GM23338 (cell line): Measurements from ENCODE around the gene CKAP2. TPM values are rescaled to one million over a fixed set of nuclear protein-coding genes. Genes with fewer than 3 reads are reported as not detected.

ENCODE experiments used
- ATAC-seq: fragments of 200-7000 bp; cut with Tn5 transposase; 3 replicates; pipeline ENCODE4 v1.9.1; 2020
- DNase-seq: peaks from one replicate; pipeline ENCODE4 v3.0.0-alpha.2; 2015; ENCODE audit warnings: low spot score
- H2AFZ ChIP-seq: fragments of 200-600 bp; sonication (generic); 2 replicates; pipeline ENCODE4 v1.8.0; 2016; ENCODE audit warnings: antibody characterized with exemption, mild to moderate bottlenecking, moderate library complexity
- H3F3A ChIP-seq: fragments of 200-600 bp; sonication (generic); replicated peaks from 2 replicates; pipeline ENCODE4 v1.8.0; 2017; ENCODE audit warnings: antibody characterized with exemption, mixed run types, low read depth
- H3K27ac ChIP-seq: fragments of 200-600 bp; sonication (generic); 2 replicates; pipeline ENCODE4 v1.6.1; 2016; ENCODE audit warnings: low read depth
- H3K27me3 ChIP-seq: fragments of 200-600 bp; sonication (generic); 2 replicates; pipeline ENCODE4 v1.8.0; 2016; ENCODE audit warnings: mild to moderate bottlenecking, mixed run types, moderate library complexity; ENCODE audit not compliant: insufficient read depth
- H3K36me3 ChIP-seq: fragments of 200-600 bp; sonication (generic); 2 replicates; pipeline ENCODE4 v1.8.0; 2016; ENCODE audit warnings: mild to moderate bottlenecking; ENCODE audit not compliant: insufficient read depth
- H3K4me1 ChIP-seq: fragments of 200-600 bp; sonication (generic); 2 replicates; pipeline ENCODE4 v1.8.0; 2016; ENCODE audit warnings: mild to moderate bottlenecking, moderate library complexity; ENCODE audit not compliant: insufficient read depth
- H3K4me2 ChIP-seq: fragments of 200-600 bp; sonication (generic); 2 replicates; pipeline ENCODE4 v1.7.1; 2017; ENCODE audit warnings: mixed run types
- H3K4me3 ChIP-seq: fragments of 200-600 bp; sonication (generic); 2 replicates; pipeline ENCODE4 v1.6.1; 2016; ENCODE audit warnings: mixed run types
- H3K79me2 ChIP-seq: fragments of 200-600 bp; sonication (generic); replicated peaks from 2 replicates; pipeline ENCODE4 v1.8.0; 2017; ENCODE audit warnings: mild to moderate bottlenecking; ENCODE audit not compliant: insufficient read depth
- H3K9me2 ChIP-seq: fragments of 200-600 bp; sonication (generic); 2 replicates; pipeline ENCODE4 v1.8.0; 2017; ENCODE audit not compliant: insufficient read depth
- H4K20me1 ChIP-seq: fragments of 200-600 bp; sonication (generic); replicated peaks from 2 replicates; pipeline ENCODE4 v1.8.0; 2017; ENCODE audit warnings: mild to moderate bottlenecking; ENCODE audit not compliant: insufficient read depth
- H3K27ac Mint-ChIP-seq: 2 replicates; pipeline ENCODE4 v1.8.0; 2020; ENCODE audit warnings: inconsistent platforms, mild to moderate bottlenecking, moderate library complexity, mixed read lengths
- H3K27me3 Mint-ChIP-seq: 3 replicates; pipeline ENCODE4 v1.8.0; 2022; ENCODE audit warnings: low read depth, mild to moderate bottlenecking, moderate library complexity, mixed read lengths, inconsistent platforms; ENCODE audit not compliant: insufficient read depth, poor library complexity
- H3K36me3 Mint-ChIP-seq: 3 replicates; pipeline ENCODE4 v1.8.0; 2021; ENCODE audit warnings: low read depth, mild to moderate bottlenecking, inconsistent platforms, moderate library complexity, mixed read lengths
- H3K4me1 Mint-ChIP-seq: 3 replicates; pipeline ENCODE4 v1.8.0; 2020; ENCODE audit warnings: mild to moderate bottlenecking, inconsistent platforms, mixed read lengths
- H3K4me3 Mint-ChIP-seq: 3 replicates; pipeline ENCODE4 v1.8.0; 2021; ENCODE audit warnings: moderate library complexity, mild to moderate bottlenecking, inconsistent platforms, mixed read lengths
- H3K9me3 Mint-ChIP-seq: 3 replicates; pipeline ENCODE4 v1.8.0; 2020; ENCODE audit warnings: moderate library complexity, mild to moderate bottlenecking, inconsistent platforms, mixed read lengths
- CREB1 ChIP-seq: fragments of 250-450 bp; sonication (Bioruptor Pico); IDR thresholded peaks from 2 replicates; pipeline ENCODE4 v1.5.0; 2020; ENCODE audit warnings: low read depth, mild to moderate bottlenecking, moderate library complexity
- EZH2 ChIP-seq: fragments of 200-600 bp; sonication (generic); IDR thresholded peaks from one replicate; pipeline ENCODE4 v1.8.0; 2017; ENCODE audit warnings: antibody characterized with exemption, mild to moderate bottlenecking, low read depth; ENCODE audit not compliant: unreplicated experiment
- EZH2phosphoT487 ChIP-seq: fragments of 200-600 bp; sonication (generic); IDR thresholded peaks from one replicate; pipeline ENCODE4 v1.8.1; 2018; ENCODE audit warnings: antibody characterized with exemption; ENCODE audit not compliant: unreplicated experiment
- JUNB ChIP-seq: IDR thresholded peaks from one replicate; pipeline ENCODE4 v1.6.1; 2016; ENCODE audit warnings: antibody characterized with exemption; ENCODE audit not compliant: unreplicated experiment
- NANOG ChIP-seq: IDR thresholded peaks from 2 replicates; pipeline ENCODE4 v1.6.1; 2016; ENCODE audit warnings: antibody characterized with exemption, borderline replicate concordance
- POLR2AphosphoS5 ChIP-seq: IDR thresholded peaks from 2 replicates; pipeline ENCODE4 v1.6.1; 2016; ENCODE audit warnings: antibody characterized with exemption, low read depth
- STAT1 ChIP-seq: IDR thresholded peaks from one replicate; pipeline ENCODE4 v1.6.1; 2016; ENCODE audit warnings: antibody characterized with exemption; ENCODE audit not compliant: unreplicated experiment
- ZNF114 ChIP-seq: fragments of 250-450 bp; sonication (Bioruptor Pico); IDR thresholded peaks from 2 replicates; pipeline ENCODE4 v1.5.0; 2020; ENCODE audit warnings: mild to moderate bottlenecking, moderate library complexity
- ZNF331 ChIP-seq: fragments of 250-450 bp; sonication (Bioruptor Pico); IDR thresholded peaks from 2 replicates; pipeline ENCODE4 v1.5.0; 2020; ENCODE audit warnings: low read depth, mild to moderate bottlenecking, moderate library complexity
- polyA plus RNA-seq: library from polyadenylated mRNA; unstranded; fragments of >200 nt; fragmentation: Nextera tagmentation; extraction: Ambion mirVana; gene quantifications from 2 replicates; pipeline ENCODE4 v1.2.1, GENCODE V29; 2016
- total RNA-seq: library from RNA; depleted of rRNA; stranded (reverse); fragments of >200 nt; shearing (Covaris generic); gene quantifications from 2 replicates; pipeline ENCODE4 v1.2.3, GENCODE V29; 2014
- TF ChIP-seq, protein P1 (sequence below): IDR thresholded peaks from one replicate; pipeline ENCODE4 v1.6.1; 2018; ENCODE audit warnings: antibody characterized with exemption; ENCODE audit not compliant: unreplicated experiment
- TF ChIP-seq, protein P2 (sequence below): IDR thresholded peaks from 2 replicates; pipeline ENCODE4 v1.6.1; 2016; ENCODE audit warnings: antibody characterized with exemption
- TF ChIP-seq, protein P3 (sequence below): fragments of 250-450 bp; sonication (Bioruptor Pico); IDR thresholded peaks from 2 replicates; pipeline ENCODE4 v1.5.0; 2020; ENCODE audit warnings: mild to moderate bottlenecking, moderate library complexity
- TF ChIP-seq, protein P4 (sequence below), 2 experiments: fragments of 200-600 bp in 1 of 2; sonication (generic) in 1 of 2; conservative IDR thresholded peaks; 2 replicates each; pipeline versions ENCODE4 v1.5.1 to v1.6.1; 2016 to 2017; ENCODE audit warnings: antibody characterized with exemption in 2 of 2, low read depth in 2 of 2, mild to moderate bottlenecking in 2 of 2, moderate library complexity in 1 of 2

Gene CKAP2
- total and polyA plus RNA-seq, 2 experiments from 2014 or later: 48.8 to 103 TPM

DNA sequence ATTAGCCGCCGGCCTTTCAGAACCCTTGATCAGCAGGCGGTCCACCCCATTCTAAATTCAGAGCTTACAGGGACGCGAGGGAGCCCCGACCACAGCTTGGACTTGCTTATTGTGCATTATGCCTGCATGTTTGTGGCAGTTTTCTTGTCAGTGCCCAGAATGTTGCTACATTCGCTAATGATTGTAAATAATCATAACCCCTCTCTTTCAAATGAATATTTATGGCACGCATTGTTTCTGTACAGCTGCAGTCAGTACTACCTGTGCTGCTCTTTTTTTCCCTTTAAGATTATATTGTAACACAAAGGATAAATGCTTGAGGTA lies 4.5 kb upstream of the CKAP2 start:
- H3F3A ChIP-seq: no peaks in the 10 kb centered on the region
- peaks cover 7% of the 10 kb centered on the region for H3K27me3 Mint-ChIP-seq
- H3K4me1 ChIP-seq: peaks cover 11% of the 10 kb centered on the region; the same call in 1 of the 2 replicates
- DNase-seq (no peak), ATAC-seq (no peak)
- H3K27ac Mint-ChIP-seq: no peak overlapping the region
- peak overlapping the region; percentile 88 for H3K4me3 Mint-ChIP-seq
- H3K4me2 ChIP-seq: peak overlapping the region; percentile 76
- H3K36me3 ChIP-seq: no peaks in the 10 kb centered on the region
- H3K4me1 Mint-ChIP-seq: peaks cover 12% of the 10 kb centered on the region
- H3K9me2 ChIP-seq: no peaks in the 10 kb centered on the region
- no peaks in the 10 kb centered on the region for H3K27me3 ChIP-seq
- no peak overlapping the region for H2AFZ ChIP-seq
- peak overlapping the region; percentile 74 for H3K4me3 ChIP-seq
- H3K27ac ChIP-seq: no peak overlapping the region
- peaks cover 38% of the 10 kb centered on the region for H3K79me2 ChIP-seq
- H4K20me1 ChIP-seq: peaks cover 15% of the 10 kb centered on the region; the same call in 1 of the 2 replicates
- H3K9me3 Mint-ChIP-seq: no peaks in the 10 kb centered on the region
- TF ChIP-seq, protein P1, sequence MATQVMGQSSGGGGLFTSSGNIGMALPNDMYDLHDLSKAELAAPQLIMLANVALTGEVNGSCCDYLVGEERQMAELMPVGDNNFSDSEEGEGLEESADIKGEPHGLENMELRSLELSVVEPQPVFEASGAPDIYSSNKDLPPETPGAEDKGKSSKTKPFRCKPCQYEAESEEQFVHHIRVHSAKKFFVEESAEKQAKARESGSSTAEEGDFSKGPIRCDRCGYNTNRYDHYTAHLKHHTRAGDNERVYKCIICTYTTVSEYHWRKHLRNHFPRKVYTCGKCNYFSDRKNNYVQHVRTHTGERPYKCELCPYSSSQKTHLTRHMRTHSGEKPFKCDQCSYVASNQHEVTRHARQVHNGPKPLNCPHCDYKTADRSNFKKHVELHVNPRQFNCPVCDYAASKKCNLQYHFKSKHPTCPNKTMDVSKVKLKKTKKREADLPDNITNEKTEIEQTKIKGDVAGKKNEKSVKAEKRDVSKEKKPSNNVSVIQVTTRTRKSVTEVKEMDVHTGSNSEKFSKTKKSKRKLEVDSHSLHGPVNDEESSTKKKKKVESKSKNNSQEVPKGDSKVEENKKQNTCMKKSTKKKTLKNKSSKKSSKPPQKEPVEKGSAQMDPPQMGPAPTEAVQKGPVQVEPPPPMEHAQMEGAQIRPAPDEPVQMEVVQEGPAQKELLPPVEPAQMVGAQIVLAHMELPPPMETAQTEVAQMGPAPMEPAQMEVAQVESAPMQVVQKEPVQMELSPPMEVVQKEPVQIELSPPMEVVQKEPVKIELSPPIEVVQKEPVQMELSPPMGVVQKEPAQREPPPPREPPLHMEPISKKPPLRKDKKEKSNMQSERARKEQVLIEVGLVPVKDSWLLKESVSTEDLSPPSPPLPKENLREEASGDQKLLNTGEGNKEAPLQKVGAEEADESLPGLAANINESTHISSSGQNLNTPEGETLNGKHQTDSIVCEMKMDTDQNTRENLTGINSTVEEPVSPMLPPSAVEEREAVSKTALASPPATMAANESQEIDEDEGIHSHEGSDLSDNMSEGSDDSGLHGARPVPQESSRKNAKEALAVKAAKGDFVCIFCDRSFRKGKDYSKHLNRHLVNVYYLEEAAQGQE: no peak
- TF ChIP-seq EZH2: no peak
- TF ChIP-seq ZNF331 (CRISPR knock-in tag): no peak
- TF ChIP-seq, protein P2, sequence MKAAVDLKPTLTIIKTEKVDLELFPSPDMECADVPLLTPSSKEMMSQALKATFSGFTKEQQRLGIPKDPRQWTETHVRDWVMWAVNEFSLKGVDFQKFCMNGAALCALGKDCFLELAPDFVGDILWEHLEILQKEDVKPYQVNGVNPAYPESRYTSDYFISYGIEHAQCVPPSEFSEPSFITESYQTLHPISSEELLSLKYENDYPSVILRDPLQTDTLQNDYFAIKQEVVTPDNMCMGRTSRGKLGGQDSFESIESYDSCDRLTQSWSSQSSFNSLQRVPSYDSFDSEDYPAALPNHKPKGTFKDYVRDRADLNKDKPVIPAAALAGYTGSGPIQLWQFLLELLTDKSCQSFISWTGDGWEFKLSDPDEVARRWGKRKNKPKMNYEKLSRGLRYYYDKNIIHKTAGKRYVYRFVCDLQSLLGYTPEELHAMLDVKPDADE: no peak
- no peak for TF ChIP-seq POLR2AphosphoS5
- TF ChIP-seq, protein P3, sequence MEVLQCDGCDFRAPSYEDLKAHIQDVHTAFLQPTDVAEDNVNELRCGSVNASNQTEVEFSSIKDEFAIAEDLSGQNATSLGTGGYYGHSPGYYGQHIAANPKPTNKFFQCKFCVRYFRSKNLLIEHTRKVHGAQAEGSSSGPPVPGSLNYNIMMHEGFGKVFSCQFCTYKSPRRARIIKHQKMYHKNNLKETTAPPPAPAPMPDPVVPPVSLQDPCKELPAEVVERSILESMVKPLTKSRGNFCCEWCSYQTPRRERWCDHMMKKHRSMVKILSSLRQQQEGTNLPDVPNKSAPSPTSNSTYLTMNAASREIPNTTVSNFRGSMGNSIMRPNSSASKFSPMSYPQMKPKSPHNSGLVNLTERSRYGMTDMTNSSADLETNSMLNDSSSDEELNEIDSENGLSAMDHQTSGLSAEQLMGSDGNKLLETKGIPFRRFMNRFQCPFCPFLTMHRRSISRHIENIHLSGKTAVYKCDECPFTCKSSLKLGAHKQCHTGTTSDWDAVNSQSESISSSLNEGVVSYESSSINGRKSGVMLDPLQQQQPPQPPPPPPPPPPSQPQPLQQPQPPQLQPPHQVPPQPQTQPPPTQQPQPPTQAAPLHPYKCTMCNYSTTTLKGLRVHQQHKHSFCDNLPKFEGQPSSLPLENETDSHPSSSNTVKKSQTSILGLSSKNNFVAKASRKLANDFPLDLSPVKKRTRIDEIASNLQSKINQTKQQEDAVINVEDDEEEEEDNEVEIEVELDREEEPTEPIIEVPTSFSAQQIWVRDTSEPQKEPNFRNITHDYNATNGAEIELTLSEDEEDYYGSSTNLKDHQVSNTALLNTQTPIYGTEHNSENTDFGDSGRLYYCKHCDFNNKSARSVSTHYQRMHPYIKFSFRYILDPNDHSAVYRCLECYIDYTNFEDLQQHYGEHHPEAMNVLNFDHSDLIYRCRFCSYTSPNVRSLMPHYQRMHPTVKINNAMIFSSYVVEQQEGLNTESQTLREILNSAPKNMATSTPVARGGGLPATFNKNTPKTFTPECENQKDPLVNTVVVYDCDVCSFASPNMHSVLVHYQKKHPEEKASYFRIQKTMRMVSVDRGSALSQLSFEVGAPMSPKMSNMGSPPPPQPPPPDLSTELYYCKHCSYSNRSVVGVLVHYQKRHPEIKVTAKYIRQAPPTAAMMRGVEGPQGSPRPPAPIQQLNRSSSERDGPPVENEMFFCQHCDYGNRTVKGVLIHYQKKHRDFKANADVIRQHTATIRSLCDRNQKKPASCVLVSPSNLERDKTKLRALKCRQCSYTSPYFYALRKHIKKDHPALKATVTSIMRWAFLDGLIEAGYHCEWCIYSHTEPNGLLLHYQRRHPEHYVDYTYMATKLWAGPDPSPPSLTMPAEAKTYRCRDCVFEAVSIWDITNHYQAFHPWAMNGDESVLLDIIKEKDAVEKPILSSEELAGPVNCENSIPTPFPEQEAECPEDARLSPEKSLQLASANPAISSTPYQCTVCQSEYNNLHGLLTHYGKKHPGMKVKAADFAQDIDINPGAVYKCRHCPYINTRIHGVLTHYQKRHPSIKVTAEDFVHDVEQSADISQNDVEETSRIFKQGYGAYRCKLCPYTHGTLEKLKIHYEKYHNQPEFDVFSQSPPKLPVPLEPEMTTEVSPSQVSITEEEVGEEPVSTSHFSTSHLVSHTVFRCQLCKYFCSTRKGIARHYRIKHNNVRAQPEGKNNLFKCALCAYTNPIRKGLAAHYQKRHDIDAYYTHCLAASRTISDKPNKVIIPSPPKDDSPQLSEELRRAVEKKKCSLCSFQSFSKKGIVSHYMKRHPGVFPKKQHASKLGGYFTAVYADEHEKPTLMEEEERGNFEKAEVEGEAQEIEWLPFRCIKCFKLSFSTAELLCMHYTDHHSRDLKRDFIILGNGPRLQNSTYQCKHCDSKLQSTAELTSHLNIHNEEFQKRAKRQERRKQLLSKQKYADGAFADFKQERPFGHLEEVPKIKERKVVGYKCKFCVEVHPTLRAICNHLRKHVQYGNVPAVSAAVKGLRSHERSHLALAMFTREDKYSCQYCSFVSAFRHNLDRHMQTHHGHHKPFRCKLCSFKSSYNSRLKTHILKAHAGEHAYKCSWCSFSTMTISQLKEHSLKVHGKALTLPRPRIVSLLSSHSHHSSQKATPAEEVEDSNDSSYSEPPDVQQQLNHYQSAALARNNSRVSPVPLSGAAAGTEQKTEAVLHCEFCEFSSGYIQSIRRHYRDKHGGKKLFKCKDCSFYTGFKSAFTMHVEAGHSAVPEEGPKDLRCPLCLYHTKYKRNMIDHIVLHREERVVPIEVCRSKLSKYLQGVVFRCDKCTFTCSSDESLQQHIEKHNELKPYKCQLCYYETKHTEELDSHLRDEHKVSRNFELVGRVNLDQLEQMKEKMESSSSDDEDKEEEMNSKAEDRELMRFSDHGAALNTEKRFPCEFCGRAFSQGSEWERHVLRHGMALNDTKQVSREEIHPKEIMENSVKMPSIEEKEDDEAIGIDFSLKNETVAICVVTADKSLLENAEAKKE (CRISPR knock-in tag): no peak
- no peak for TF ChIP-seq EZH2phosphoT487
- no peak for TF ChIP-seq CREB1 (CRISPR knock-in tag)
- no peak for TF ChIP-seq JUNB
- no peak for TF ChIP-seq ZNF114 (CRISPR knock-in tag)
- TF ChIP-seq STAT1: no peak
- TF ChIP-seq, protein P4, sequence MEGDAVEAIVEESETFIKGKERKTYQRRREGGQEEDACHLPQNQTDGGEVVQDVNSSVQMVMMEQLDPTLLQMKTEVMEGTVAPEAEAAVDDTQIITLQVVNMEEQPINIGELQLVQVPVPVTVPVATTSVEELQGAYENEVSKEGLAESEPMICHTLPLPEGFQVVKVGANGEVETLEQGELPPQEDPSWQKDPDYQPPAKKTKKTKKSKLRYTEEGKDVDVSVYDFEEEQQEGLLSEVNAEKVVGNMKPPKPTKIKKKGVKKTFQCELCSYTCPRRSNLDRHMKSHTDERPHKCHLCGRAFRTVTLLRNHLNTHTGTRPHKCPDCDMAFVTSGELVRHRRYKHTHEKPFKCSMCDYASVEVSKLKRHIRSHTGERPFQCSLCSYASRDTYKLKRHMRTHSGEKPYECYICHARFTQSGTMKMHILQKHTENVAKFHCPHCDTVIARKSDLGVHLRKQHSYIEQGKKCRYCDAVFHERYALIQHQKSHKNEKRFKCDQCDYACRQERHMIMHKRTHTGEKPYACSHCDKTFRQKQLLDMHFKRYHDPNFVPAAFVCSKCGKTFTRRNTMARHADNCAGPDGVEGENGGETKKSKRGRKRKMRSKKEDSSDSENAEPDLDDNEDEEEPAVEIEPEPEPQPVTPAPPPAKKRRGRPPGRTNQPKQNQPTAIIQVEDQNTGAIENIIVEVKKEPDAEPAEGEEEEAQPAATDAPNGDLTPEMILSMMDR (conservative IDR thresholded peaks at IDR 0.05; ENCODE audit: low read depth in 2 of 2): no peak
- no peak for TF ChIP-seq NANOG
- H3K36me3 Mint-ChIP-seq: no peaks in the 10 kb centered on the region
